GM12874 (cell line): Measurements from ENCODE around the gene COL16A1.

ENCODE experiments used
- TF ChIP-seq, protein P1 (sequence below): IDR thresholded peaks from 2 replicates; pipeline ENCODE4 v1.5.1; 2011; ENCODE audit warnings: low read depth, mild to moderate bottlenecking, control low read depth, low read length, moderate library complexity; ENCODE audit not compliant: insufficient read depth

Gene COL16A1

GRCh38 chr1:31739346-31739745, 35.5 kb upstream of the COL16A1 start:
- TF ChIP-seq, protein P1, sequence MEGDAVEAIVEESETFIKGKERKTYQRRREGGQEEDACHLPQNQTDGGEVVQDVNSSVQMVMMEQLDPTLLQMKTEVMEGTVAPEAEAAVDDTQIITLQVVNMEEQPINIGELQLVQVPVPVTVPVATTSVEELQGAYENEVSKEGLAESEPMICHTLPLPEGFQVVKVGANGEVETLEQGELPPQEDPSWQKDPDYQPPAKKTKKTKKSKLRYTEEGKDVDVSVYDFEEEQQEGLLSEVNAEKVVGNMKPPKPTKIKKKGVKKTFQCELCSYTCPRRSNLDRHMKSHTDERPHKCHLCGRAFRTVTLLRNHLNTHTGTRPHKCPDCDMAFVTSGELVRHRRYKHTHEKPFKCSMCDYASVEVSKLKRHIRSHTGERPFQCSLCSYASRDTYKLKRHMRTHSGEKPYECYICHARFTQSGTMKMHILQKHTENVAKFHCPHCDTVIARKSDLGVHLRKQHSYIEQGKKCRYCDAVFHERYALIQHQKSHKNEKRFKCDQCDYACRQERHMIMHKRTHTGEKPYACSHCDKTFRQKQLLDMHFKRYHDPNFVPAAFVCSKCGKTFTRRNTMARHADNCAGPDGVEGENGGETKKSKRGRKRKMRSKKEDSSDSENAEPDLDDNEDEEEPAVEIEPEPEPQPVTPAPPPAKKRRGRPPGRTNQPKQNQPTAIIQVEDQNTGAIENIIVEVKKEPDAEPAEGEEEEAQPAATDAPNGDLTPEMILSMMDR, result no peak

GRCh38 chr1:31736675-31737074, 32.9 kb upstream of the COL16A1 start:
- TF ChIP-seq, protein P1, result no peak

DNA sequence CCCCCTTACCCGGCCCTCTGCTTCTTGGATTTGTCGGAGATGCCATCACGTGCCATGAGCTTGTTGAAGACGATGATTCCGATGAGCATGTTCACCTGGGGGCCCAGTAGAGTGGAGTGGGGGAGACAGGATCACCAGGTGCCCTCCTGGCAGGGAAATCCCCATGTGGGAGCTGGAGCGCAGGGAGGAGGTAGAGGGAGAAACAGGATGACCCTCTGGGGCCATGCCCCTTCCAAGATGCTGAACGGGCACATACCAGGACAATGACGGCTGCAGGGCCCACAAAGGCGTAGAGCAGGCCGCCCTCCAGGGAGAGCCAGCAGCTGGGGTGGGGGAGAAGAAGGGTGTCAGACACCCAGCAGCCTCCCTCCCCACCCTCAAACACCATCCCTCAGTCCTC, 31.8 kb upstream of the COL16A1 start:
- TF ChIP-seq, protein P1, result no peak

DNA sequence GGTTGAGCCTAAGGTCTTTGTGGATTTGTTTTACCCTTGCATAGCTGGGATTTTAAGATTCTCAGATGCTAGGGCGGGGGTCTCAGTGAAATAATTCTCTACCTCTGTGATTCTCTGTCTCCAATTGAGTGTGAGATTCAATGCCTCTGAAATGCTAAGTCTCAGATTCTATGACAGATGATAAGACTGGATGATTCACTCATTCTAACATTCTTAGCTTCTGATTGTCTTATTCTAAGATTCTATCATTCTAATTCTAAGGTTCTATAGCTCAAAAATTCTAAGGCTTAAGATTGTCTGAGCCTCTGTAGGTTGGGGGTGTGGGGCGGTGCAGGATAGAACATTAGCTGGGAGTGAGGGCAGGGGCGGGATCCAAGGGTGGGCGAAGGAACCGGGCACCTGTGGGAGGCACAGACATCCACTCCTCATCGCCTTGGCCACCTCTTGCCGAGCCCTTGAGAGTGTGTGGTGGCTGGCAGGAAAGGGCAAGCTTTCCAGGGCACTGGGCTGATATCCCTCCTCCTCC, 30.8 kb upstream of the COL16A1 start:
- TF ChIP-seq, protein P1, result no peak

- TF ChIP-seq, protein P1, result no peak
Measured at GRCh38 chr1:31733389-31734219, 29.8 kb upstream of the COL16A1 start.

DNA sequence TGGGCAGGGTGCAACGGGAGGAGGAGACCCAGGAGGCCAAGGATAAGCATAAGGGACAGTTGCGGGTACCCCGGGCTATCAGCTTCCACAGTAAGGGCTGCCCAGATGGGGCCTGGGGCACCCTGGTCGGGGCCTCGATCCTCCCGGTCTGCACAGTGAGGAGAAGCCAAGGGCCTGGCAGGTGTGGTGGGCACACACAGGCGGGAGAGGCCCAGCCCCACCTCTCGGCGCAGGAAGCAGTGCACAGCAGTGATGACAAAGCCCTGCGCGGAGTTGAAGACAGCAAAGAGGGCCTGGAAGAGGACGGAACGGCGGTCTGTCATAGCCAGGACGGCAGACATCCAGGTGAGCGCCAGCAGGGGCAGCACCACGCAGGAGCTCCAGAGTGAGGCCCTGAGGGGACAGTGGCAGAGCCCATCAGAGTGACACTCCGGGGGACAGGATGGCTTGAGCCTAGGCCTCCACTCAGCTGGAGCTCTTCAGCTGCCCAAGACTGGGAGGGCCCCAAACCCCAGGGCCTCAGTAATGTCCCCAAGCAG, 29.0 kb upstream of the COL16A1 start:
- TF ChIP-seq, protein P1, result no peak

DNA sequence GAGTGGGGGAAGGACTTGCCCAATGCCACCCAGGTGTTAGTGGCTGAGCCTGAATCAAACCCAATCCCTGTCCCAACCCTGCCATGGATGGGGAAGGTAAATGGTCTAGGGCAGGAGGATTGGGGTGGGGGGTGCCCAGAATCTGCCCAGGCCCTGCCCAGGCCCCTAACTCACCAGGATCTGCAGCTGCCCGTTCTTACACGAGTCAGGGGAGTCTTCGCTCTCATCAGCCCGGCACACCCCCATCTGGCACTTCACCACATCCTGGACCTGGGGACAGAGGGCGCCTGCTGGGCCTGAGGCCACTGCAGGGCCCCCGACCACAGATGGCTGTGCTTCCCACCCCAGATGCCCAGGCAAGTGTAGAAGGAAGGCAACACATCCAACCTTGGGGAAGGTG, 28.5 kb upstream of the COL16A1 start:
- TF ChIP-seq, protein P1, result no peak
